GM19328 (cell line): ENCODE results near the gene TSHZ1.

Source experiments
- ATAC-seq: cut with Tn5 transposase; IDR thresholded peaks from one replicate; pipeline ENCODE4 v1.9.1; 2021; ENCODE audit warnings: mild to moderate bottlenecking, moderate library complexity; ENCODE audit not compliant: unreplicated experiment

The TSHZ1 gene

GRCh38 chr18:75241705-75242104 is 31.1 kb downstream of the TSHZ1 start:
- ATAC-seq, result no peak

DNA sequence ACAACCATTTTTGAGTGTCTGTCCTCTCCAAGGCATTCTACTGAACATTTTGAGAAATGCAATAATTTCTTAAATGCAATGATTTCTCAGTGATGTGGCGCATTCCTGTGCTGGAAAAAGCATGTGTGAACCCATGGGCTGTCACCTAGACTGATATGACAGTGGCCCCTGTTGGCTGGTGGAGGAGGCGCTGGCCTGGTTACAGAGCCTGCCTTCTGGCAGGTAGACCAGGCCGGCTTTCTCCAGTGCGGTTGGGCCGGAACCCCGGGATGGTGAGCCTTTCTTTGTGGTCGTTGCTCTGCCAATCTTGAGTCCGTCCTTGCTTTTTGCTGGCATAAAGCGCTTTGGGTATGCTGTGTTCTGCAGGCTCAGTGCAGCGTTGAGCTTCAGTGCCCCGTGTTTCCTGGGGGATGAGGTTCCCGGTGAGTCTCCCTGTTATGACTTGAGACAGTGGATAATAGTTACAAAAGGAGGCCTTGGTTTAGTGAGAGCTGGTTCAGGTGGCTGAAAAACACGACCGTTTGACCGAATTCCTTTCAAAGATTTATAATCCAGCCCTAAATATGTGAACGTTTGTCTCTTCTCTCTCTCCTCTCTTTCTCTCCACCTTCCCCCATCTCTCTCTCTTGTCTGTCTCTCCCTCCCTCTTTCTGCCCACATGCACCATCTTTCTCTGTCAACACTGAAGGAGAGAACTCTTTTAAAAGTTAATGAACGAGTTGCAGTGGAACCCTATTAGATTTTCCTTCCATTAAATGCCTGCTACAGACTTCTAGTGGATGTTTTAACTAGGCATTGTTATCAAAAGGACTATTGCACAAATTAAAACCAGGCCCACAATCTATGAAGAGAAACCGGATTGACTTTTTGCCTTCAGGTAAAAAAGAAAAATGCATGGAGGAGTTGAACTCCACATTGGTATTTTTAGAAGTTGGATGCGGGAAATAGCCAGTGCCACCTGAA is 34.0 kb downstream of the TSHZ1 start:
- ATAC-seq, result no peak

DNA sequence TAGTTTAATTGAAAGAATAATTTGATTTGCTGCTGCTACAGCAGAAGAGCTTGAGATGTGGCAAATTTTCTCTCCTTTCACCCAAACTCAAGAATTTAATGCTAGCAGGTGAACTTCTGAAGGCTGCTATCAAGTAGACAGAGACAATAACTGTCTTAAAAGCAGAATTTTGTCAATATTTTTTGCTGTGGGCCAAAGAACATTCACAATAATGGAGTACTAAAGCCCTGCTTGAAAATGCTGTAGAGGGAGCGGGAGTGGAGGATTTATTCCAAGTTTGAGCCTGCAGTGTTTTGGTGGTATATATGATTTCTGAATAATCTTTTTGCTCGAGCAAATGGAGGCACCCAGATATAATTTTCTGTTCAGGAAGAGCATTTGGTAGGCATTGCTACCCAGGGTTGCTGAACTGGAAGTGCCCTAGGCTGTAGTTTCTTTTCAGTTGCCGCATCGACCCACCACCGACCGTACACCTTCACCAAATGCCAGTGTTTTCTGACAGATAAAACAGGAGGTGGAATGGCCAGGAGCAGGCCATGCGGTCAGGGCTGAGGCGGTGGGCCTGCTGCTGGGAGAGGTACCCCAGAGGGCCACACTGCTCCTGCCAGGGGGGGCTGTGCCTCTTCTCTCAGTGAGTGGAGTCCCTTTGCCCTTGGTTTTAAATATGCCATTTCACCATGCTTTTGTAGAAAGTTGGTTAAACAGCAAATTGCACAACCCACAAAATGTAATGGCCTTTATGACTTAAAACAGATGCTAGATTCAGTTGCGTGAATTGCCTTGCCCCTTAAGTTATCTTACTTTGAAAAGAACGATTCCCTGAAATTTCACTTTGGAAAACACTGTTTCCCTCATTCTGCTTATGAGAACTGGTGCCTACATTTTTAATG is 36.4 kb downstream of the TSHZ1 start:
- ATAC-seq, result no peak

DNA sequence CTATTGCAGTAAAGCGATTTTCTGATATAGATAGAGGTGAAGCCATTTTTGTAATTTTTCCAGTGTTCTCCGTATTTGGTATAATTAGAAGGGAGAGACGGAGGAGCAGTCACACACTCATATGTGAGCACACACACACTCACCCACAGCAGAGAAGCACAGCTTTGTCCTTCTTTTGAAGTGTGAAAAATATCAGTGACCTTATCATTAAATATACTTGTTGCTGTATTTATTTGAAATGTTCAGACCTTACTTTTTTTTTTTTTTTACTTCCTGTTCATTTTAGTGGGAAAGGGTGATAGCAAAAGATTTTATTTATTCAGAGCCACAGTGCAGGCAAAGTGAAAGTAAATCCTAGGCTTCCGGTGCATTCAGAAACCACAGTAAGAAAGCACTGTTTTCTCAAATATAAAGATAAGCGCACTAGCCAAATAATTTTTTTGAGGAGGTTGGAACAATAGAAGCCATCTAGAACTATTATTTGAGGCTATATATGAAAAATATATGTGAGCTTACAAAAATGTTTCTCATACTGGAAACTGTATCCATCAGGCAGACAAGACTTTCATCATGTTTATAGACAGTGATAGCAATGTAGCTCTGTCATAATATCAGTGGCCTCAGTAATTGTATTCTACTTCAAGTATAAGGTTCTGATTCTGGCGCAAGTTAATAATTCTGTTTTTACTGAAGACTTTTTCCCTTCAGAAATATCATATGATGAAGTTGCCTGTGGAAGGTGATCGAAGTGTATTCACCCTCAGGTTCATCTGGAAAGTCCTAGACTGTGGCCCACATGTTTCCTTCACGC is 37.2 kb downstream of the TSHZ1 start:
- ATAC-seq, result peak; percentile 39

DNA sequence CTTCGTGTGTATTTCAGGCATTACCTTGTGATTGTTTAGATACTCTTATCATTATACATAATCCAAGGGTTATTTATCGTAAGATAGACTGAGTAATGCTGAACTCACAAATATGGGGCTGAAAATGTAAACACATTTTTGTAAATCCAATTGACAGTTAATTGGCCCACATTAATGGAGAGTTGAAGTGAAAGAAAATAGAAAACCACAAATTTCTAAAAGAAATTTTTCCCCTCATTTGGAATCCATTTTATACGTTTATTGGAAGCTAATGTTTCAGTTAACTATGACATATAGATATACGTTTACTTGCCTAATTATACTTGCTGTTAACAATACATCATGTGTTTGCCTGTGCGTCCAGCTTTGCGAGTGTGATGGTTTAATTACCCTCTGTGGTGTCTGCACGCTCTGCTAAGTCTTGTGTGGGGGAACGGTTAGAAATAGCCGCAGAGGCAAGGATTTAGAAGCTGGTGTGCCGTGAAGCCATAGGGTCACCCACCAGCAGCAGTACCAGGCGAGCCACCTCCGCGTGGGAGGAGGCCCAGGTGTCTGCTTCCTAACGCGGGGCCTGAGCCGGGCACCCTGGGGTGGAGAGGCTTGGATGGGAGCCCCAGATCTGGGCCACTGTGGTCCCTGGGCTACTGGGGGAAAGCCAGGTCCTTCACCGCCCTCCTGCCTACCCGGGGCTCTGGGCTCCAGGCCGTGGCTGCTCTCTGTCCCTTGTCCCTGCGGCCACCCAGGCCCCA is 38.0 kb downstream of the TSHZ1 start:
- ATAC-seq, result no peak

DNA sequence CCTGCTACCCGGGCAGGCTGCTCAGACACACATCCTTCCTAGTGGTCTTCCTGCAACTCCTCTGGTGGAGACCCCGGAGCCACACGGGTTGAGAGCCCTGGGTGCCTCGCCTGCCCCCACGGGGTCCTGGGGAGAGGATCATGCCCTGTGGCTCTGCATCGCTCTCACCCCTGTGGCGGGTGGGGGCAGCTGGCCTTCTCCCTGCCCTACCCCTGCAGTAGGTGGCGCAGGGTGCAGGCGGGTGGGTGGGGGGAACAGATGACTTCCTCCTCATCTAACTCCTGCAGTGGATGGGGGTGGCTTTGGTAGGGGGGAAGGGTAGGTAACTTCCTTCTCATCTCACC is 38.5 kb downstream of the TSHZ1 start:
- no peak for ATAC-seq

GRCh38 chr18:75249672-75250470 is 39.3 kb downstream of the TSHZ1 start:
- ATAC-seq, result no peak

- no peak for ATAC-seq
These were observed 39.8 kb downstream of the TSHZ1 start for GRCh38 chr18:75250471-75250821.

DNA sequence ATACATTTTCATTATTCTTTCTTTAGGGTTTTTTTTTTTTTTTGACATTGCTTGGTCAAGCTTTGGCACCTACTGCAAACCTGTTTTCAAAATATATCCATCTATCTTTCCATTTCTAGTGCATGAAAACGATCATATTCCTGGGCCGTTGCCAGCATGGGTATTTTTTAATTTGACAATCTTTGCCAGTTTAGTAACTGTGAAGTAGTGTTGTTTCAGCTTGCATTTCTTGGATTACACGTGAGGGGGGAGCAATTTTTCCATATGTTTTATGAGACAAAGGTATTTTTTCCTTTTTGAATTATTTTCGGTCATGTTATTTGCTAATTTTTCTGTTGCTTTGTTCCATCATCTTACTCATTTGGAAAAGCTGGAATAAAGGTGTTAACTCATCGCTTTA is 40.9 kb downstream of the TSHZ1 start:
- ATAC-seq, result no peak

DNA sequence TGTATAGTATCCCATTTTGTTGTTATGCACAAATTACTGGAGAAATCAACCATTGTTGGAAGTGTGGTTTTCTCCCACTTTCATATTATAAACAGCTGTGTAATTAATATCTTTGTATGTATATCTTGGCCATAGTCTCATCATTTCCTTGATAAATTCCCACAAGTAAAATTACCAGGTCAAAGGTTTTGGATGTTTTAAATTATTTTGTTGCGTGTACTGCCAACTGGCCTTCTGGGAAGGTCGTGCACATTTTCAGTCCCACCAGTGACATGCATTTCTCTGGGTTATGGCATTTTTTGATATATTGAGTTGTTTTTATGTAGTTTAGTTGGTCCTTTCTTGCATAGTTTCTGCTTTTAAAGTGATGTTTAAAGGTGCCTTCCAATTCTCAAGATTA is 41.5 kb downstream of the TSHZ1 start:
- no peak for ATAC-seq

DNA sequence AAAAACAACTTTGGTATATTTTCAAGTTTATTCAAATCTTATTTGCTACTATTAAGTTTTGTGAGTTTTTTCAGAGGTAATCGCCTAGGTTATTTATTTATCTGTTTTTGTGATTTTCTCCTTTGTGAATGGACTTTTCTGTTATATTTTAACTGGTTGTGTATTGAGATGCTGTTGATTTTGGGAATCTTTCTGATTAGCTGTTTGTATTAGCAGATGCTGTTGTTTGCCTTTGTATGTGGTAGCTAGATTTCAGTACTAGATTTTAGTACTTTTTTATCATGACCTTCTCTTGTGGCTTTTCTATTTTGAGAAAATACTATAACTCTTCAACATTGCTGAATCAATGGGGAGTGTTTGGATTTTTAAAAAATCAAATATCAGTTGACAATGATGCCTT is 42.4 kb downstream of the TSHZ1 start:
- ATAC-seq, result no peak

DNA sequence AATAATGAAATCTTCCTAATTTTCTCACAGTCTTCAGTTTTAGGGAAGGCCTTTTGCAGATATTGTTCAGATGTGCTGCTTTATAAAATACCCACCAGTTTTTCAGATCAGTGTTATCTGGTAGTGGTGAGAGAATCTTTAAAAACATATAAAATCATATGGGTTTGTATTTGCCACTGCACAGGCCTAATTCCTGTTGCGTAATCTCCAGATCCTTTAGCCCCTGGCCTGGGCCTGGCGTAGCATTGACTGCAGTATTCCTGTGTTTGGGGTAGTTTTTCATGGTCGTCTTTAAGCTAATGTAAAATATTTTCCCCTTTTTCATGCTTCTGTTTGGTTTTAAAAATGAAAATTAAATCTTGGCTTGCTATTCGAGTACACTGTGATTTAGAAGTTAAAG is 43.2 kb downstream of the TSHZ1 start:
- no peak for ATAC-seq

DNA sequence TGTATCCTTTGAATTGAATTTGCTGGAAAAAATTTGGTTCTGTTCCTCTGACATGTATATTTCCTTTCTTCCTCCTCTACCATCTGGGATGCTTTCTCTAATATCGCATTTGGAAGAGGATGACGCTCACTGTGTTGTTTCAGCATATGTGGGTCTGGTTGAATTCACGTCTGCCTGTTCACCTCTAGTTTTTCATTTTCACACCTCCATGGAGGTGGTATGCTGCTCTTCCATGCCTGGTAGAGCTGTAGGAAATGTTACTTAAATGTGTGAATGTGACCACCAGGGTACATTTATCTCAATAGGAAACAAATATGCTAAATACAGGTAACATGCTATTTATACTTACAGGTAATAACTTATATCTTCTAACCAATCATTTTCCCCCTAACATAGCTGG is 44.5 kb downstream of the TSHZ1 start:
- no peak for ATAC-seq

DNA sequence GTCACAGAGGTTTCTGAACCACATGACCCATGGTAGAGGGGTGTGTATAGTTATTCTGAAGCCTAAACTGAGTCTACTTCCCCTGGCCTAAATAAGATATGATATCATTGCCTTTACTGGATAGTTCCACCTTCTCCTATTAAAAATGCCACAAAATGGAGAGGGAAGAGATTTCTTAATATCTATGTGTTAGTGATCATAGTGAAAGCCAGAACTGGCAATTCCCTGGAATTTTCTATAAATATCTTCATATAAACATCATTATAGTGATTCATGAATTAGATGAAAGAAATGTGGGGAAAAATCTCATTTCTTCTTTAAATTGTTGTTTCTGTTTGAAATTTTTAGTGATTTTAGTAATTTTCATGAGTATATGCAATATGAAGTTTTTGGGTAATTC is 45.8 kb downstream of the TSHZ1 start:
- ATAC-seq, result no peak

DNA sequence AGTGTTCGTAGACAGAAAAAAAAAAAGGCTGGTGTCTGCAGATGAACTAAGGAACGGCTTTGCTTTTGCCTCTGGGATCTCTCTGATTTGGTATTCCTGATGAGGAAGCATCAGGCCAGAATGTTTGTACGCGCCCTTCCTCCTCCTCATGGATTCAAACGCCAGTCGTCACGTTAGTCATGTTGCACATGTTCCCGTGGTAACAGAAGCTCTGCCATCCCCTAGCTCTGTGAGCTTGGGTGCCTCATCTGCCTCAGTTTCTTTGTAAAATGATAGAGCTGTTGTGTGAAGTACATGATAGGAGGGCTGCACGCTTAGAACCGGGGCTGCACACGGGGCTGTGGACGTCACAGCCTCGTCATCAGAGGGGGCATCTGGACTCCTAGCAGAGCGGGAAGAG is 47.0 kb downstream of the TSHZ1 start:
- ATAC-seq, result no peak

DNA sequence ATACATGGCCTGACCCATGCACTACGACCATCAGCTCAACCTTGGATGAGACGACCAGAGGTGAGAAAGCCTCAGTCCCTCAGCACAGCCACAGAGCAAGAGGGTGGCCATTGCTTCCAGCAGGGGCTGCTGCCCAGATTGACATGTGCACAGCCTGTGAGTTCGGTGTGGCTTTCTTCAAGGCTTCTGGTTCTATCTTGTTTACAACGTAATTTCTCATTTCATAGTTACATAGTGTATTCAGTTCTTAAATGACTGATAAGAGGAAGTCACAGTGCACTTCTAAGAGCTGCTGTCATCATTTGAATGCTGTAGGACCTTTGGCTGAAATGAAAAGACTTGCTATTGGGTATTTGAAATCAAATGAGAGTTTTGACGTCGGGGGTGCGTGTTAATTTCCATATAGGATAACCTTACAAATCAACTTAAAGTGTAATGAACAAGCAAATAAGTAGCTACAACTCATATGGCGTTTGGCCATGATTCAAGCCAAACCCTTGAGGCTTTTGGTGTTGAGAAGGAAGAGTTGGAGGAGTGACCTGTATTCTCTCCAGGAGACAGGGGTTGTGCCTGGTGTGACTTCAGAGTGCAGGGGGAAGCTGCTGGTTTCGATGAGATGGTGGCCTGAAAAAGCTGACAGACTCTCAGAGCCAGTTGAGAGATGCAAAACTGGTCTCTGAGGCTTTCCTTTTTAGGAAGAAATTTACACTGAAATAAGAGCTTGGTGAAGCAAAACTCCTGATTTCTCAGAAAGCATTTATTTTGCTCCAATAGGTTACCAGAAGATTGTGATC is 51.0 kb downstream of the TSHZ1 start:
- peak; percentile 85 for ATAC-seq

GRCh38 chr18:75262511-75262910 is 51.9 kb downstream of the TSHZ1 start:
- no peak for ATAC-seq

- no peak for ATAC-seq
These were observed 53.6 kb downstream of the TSHZ1 start for GRCh38 chr18:75264195-75264594.
